Trophoblast cell (in vitro differentiated cells and primary cell): ENCODE data around the gene IRX3.

ENCODE experiments used
- DNase-seq, 2 donors: peaks; one replicate each; pipeline ENCODE4 v3.0.0-alpha.2; 2016
- H2AFZ ChIP-seq: 2 replicates; pipeline ENCODE4 v1.6.1; 2013; ENCODE audit warnings: low read length, moderate library complexity, mild to moderate bottlenecking; ENCODE audit not compliant: insufficient read depth, poor library complexity
- H2AK5ac ChIP-seq: 2 replicates; pipeline ENCODE4 v1.6.1; 2013; ENCODE audit warnings: mild to moderate bottlenecking, low read length
- H2BK120ac ChIP-seq: 2 replicates; pipeline ENCODE4 v1.6.1; 2013; ENCODE audit warnings: low read length, mild to moderate bottlenecking, moderate library complexity; ENCODE audit not compliant: insufficient read depth, poor library complexity
- H2BK12ac ChIP-seq: 2 replicates; pipeline ENCODE4 v1.6.1; 2013; ENCODE audit warnings: mild to moderate bottlenecking, low read length, moderate library complexity
- H2BK5ac ChIP-seq: 2 replicates; pipeline ENCODE4 v1.6.1; 2013; ENCODE audit warnings: low read length, low read depth, moderate library complexity, mild to moderate bottlenecking; ENCODE audit not compliant: poor library complexity
- H3K14ac ChIP-seq: 2 replicates; pipeline ENCODE4 v1.6.1; 2013; ENCODE audit warnings: mild to moderate bottlenecking, low read length
- H3K18ac ChIP-seq: 2 replicates; pipeline ENCODE4 v1.6.1; 2013; ENCODE audit warnings: mild to moderate bottlenecking, low read length
- H3K23ac ChIP-seq: 2 replicates; pipeline ENCODE4 v1.6.1; 2013; ENCODE audit warnings: low read length
- H3K27ac ChIP-seq: 2 replicates; pipeline ENCODE4 v1.5.1; 2013; ENCODE audit warnings: low read depth, mild to moderate bottlenecking, inconsistent platforms, low read length, moderate library complexity
- H3K27me3 ChIP-seq: 2 replicates; pipeline ENCODE4 v1.6.1; 2013; ENCODE audit warnings: inconsistent platforms, mild to moderate bottlenecking, low read length, moderate library complexity; ENCODE audit not compliant: insufficient read depth
- H3K36me3 ChIP-seq, 2 experiments: 1 replicate in 1 of 2; 2 replicates in 1 of 2; pipeline ENCODE4 v1.6.1; 2013; ENCODE audit warnings: low read length in 2 of 2, mild to moderate bottlenecking in 2 of 2, moderate library complexity in 1 of 2; ENCODE audit not compliant: insufficient read depth in 2 of 2, control insufficient read depth in 1 of 2
- H3K4ac ChIP-seq: 2 replicates; pipeline ENCODE4 v1.6.1; 2013; ENCODE audit warnings: low read depth, mild to moderate bottlenecking, low read length, moderate library complexity
- H3K4me1 ChIP-seq, 2 experiments: 1 replicate in 1 of 2; 2 replicates in 1 of 2; pipeline ENCODE4 v1.6.1; 2013; ENCODE audit warnings: low read length in 2 of 2, mild to moderate bottlenecking in 2 of 2, moderate library complexity in 1 of 2; ENCODE audit not compliant: insufficient read depth in 2 of 2, control insufficient read depth in 1 of 2
- H3K4me2 ChIP-seq: 2 replicates; pipeline ENCODE4 v1.6.1; 2013; ENCODE audit warnings: inconsistent platforms, mild to moderate bottlenecking, low read length, moderate library complexity
- H3K4me3 ChIP-seq: 2 replicates; pipeline ENCODE4 v1.5.1; 2013; ENCODE audit warnings: mild to moderate bottlenecking, low read depth, low read length, inconsistent platforms
- H3K79me1 ChIP-seq: one replicate; pipeline ENCODE4 v1.6.1; 2013; ENCODE audit warnings: low read length
- H3K79me2 ChIP-seq: 2 replicates; pipeline ENCODE4 v1.6.1; 2013; ENCODE audit warnings: low read length, mild to moderate bottlenecking; ENCODE audit not compliant: control insufficient read depth, insufficient read depth, poor library complexity
- H3K9ac ChIP-seq: 2 replicates; pipeline ENCODE4 v1.6.1; 2013; ENCODE audit warnings: mild to moderate bottlenecking, low read length
- H3K9me3 ChIP-seq: 2 replicates; pipeline ENCODE4 v1.6.1; 2013; ENCODE audit warnings: low read depth, mild to moderate bottlenecking, control low read depth, inconsistent platforms, low read length; ENCODE audit not compliant: insufficient read depth
- H4K12ac ChIP-seq: 2 replicates; pipeline ENCODE4 v1.6.1; 2013; ENCODE audit warnings: low read depth, mild to moderate bottlenecking, low read length, moderate library complexity
- H4K8ac ChIP-seq: 2 replicates; pipeline ENCODE4 v1.6.1; 2013; ENCODE audit warnings: low read depth, mild to moderate bottlenecking, low read length, moderate library complexity
- H4K91ac ChIP-seq: one replicate; pipeline ENCODE4 v1.6.1; 2013; ENCODE audit warnings: low read depth, mild to moderate bottlenecking, low read length, moderate library complexity
- WGBS: extraction: QIAGEN DNeasy Blood & Tissue Kit; methylation state at CpG from one replicate; pipeline ENCODE4 v1.1.7; 2013; ENCODE audit warnings: missing lambda C conversion rate; ENCODE audit not compliant: insufficient read length, insufficient coverage; ENCODE audit errors: extremely low coverage; 5-methylcytosine and 5-hydroxymethylcytosine counted together

The IRX3 gene

DNA sequence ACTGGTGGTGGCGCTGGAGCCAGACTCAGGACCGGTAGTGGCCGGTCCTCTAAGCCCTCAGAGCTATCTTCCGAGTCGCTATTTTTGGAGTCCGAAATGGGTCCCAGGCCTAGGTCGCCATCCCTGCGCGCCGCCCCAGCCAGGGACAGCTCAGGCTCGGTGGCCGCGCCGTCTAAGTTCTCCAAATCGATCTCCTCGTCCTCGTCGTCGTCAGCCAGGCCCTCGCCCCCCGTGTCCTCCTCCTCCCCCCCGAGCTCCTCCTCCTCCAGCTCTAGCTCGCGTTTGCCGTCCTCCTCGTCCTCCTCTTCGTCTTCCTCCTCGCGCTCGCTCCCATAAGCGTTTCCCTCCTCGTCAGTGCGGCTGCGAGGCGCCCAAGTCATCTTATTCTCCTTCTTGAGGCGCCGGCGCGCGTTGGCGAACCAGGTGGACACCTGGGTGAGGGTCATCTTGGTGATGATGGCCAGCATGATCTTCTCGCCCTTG is 1.6 kb downstream of the IRX3 start:
- Histone ChIP-seq H2BK12ac (no peak overlapping the region), H2AK5ac (no peak overlapping the region), H3K9ac (no peak overlapping the region), H3K27ac (no peak overlapping the region), H2BK5ac (no peak overlapping the region), H3K23ac (no peak overlapping the region), H3K4ac (no peak overlapping the region), H4K91ac (no peak overlapping the region), H2BK120ac (no peak overlapping the region), H3K14ac (no peak overlapping the region), H4K12ac (no peak overlapping the region), H3K18ac (no peak overlapping the region), H3K79me1 (no peaks in the 10 kb centered on the region), H3K4me1 (peaks cover 11 to 20% of the 10 kb centered on the region in 2 experiments), H3K4me3 (peak overlapping the region; percentile 61), H3K4me2 (peak overlapping the region; percentile 64), H3K79me2 (no peaks in the 10 kb centered on the region), H3K9me3 (peaks cover 6% of the 10 kb centered on the region), H2AFZ (no peak overlapping the region), H3K27me3 (peaks cover 94% of the 10 kb centered on the region), H3K36me3 (no peaks in the 10 kb centered on the region), H4K8ac (no peak overlapping the region)
- DNase-seq: no peak
- WGBS: no CpG with 5 or more reads among the region's 42 CpGs

DNA sequence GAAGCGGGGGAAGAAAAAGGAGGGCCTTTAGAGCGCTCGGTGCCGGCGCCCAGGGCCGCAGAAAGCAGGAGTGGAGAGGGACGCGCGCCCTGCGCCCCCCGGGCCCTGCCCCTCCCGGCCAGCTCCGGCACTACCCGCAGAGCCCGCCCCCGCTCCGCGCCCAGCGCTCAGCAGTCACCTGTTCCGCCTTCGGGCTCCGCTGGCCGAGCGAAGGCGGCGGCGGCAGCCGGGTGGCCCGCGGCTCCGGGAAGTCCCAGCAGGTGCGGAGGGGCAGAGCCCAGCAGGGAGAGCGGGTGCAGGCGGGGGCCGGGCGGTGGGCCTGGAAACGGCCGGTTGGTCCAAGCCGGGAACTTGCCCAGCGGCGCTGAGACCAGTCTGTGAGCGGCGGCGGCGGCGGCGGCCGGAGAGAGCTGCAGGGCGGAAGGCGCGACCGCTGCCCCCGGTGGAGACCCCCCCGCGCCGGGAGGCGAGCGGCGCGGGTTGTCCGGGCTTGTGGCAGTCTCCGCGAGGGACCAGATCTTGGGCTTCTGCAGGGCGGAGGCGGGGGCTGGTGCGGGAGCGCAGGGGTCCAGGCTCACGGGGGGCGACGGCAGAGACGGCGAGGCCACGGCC is 2.2 kb downstream of the IRX3 start:
- Histone ChIP-seq H2AK5ac (no peak overlapping the region), H3K9me3 (peaks cover 5% of the 10 kb centered on the region)

DNA sequence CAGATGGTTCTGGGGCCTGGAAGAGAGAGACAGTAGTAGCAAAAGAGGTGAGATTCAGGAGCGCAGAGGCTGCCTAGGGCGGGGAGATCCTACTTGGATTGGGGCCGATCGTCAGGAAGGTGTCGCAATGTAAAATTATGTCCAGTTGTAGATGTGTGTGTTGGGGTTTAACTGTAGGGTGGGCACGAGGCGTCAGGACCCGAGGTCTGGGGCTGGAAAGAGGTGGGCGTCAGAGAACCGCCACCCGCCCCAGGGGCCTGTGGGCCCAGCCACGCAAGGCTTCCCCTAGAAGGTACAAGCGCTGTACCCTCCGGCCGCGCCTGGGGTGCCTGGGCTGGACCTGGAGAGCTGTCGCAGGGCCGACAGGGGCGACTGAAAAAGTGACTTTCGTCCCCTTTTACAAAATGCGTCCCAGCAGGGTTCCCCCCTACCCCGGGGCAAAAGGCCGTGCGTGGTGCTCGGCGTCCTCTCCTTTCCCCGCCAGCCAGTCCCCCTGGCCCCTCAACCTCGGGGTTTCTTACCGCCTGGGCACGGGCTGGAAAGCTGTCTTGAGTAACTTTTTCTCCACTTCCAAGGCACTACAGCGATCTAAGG is 2.8 kb downstream of the IRX3 start:
- no peak overlapping the region for H4K8ac ChIP-seq
- H2AFZ ChIP-seq: no peak overlapping the region
- no peak overlapping the region for H2BK5ac ChIP-seq
- no peaks in the 10 kb centered on the region for H3K79me2 ChIP-seq
- peak overlapping the region; percentile 64 for H3K4me2 ChIP-seq
- no peak overlapping the region for H3K23ac ChIP-seq
- no CpG with 5 or more reads among the region's 31 CpGs for WGBS
- no peak overlapping the region for H3K9ac ChIP-seq
- H3K79me1 ChIP-seq: no peaks in the 10 kb centered on the region
- H3K4me1 ChIP-seq: peaks cover 11 to 20% of the 10 kb centered on the region in 2 experiments
- H3K14ac ChIP-seq: no peak overlapping the region
- no peak overlapping the region for H3K27ac ChIP-seq
- H3K9me3 ChIP-seq: peaks cover 2% of the 10 kb centered on the region
- peaks cover 87% of the 10 kb centered on the region for H3K27me3 ChIP-seq
- no peak overlapping the region for H4K91ac ChIP-seq
- H4K12ac ChIP-seq: no peak overlapping the region
- peak overlapping the region; percentile 30 for H3K4me3 ChIP-seq
- no peak for DNase-seq
- H2BK120ac ChIP-seq: no peak overlapping the region
- no peaks in the 10 kb centered on the region for H3K36me3 ChIP-seq
- H3K18ac ChIP-seq: no peak overlapping the region
- no peak overlapping the region for H2AK5ac ChIP-seq
- no peak overlapping the region for H2BK12ac ChIP-seq
- no peak overlapping the region for H3K4ac ChIP-seq

More for the DNA sequence above, 2.2 kb downstream of the IRX3 start:
- H3K4me2 ChIP-seq: peak overlapping the region; percentile 64
- no peak overlapping the region for H2BK12ac ChIP-seq
- peak; percentile 24 to 47 for DNase-seq
- H3K4me1 ChIP-seq: peaks cover 11 to 20% of the 10 kb centered on the region in 2 experiments
- H2BK120ac ChIP-seq: no peak overlapping the region
- peak overlapping the region; percentile 61 for H3K4me3 ChIP-seq
- H2BK5ac ChIP-seq: no peak overlapping the region
- H3K14ac ChIP-seq: no peak overlapping the region
- H3K27me3 ChIP-seq: peaks cover 92% of the 10 kb centered on the region
- WGBS: no CpG with 5 or more reads among the region's 73 CpGs
- H3K79me2 ChIP-seq: no peaks in the 10 kb centered on the region
- no peak overlapping the region for H4K12ac ChIP-seq
- no peak overlapping the region for H4K8ac ChIP-seq
- no peak overlapping the region for H3K9ac ChIP-seq
- H3K18ac ChIP-seq: no peak overlapping the region
- H3K23ac ChIP-seq: no peak overlapping the region
- no peak overlapping the region for H2AFZ ChIP-seq
- H3K36me3 ChIP-seq: no peaks in the 10 kb centered on the region
- H3K27ac ChIP-seq: no peak overlapping the region
- H3K79me1 ChIP-seq: no peaks in the 10 kb centered on the region
- no peak overlapping the region for H4K91ac ChIP-seq
- H3K4ac ChIP-seq: no peak overlapping the region

DNA sequence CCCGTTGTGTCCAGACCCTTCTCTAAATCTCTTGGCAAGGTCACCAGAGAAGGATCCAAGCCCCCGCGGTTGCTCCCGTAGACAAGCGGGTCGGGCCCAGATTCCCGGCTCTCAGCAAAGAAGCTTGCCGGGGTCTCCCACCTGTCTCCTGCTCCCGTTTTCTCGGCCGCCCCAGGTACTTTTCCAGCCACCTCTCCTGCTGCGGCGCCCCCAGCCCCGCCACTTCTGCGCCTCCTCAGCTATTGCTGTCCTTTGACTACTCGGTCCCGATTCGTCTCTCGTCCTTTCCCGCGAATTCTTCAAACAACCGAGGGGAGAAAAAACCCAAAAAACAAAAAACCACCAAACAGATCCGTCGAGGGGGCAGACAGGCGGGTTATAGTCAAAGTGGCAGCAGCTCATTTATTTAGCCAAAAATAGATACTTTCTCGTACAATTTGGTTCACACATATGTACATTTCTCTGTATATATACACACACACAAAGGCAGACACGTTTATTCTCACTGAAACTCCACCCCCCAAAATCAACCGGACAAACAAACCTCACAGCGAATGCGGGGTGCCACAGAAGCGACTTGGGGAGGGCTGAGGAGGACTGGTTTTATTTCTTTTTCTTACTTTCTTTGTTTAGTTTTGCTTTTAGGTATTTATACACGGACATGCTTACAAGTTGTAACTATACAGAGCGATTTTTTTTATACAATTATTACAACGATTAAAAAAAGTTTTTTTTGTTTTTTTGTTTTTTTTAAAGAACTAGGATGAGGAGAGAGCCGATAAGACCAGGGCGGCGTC is 3.5 kb downstream of the IRX3 start:
- H4K91ac ChIP-seq: no peak overlapping the region
- H2BK5ac ChIP-seq: no peak overlapping the region
- peaks cover 2% of the 10 kb centered on the region for H3K9me3 ChIP-seq
- H3K14ac ChIP-seq: no peak overlapping the region
- no peak for DNase-seq
- no peak overlapping the region for H3K4ac ChIP-seq
- no peak overlapping the region for H2AFZ ChIP-seq
- no peak overlapping the region for H2BK120ac ChIP-seq
- H3K9ac ChIP-seq: no peak overlapping the region
- no peak overlapping the region for H4K8ac ChIP-seq
- H3K79me1 ChIP-seq: no peaks in the 10 kb centered on the region
- H2AK5ac ChIP-seq: no peak overlapping the region
- no CpG with 5 or more reads among the region's 37 CpGs for WGBS
- H3K23ac ChIP-seq: no peak overlapping the region
- no peak overlapping the region for H3K4me3 ChIP-seq
- no peaks in the 10 kb centered on the region for H3K79me2 ChIP-seq
- H3K18ac ChIP-seq: no peak overlapping the region
- H3K4me1 ChIP-seq: peaks cover 11 to 20% of the 10 kb centered on the region in 2 experiments
- H2BK12ac ChIP-seq: no peak overlapping the region
- no peak overlapping the region for H3K27ac ChIP-seq
- no peak overlapping the region for H3K4me2 ChIP-seq
- H3K27me3 ChIP-seq: peaks cover 82% of the 10 kb centered on the region
- H3K36me3 ChIP-seq: no peaks in the 10 kb centered on the region
- no peak overlapping the region for H4K12ac ChIP-seq
